H9 (cell line): Measurements from ENCODE around the gene KIF21B. TPM values are rescaled to one million over a fixed set of nuclear protein-coding genes. Genes with fewer than 3 reads are reported as not detected.

ENCODE experiments used
- DNase-seq: peaks from one replicate; pipeline ENCODE4 v3.0.0-alpha.2; 2017
- H2AFZ ChIP-seq: one replicate; pipeline ENCODE4 v1.6.1; 2013; ENCODE audit warnings: mild to moderate bottlenecking, low read length, control low read depth, moderate library complexity
- H2AK5ac ChIP-seq: 2 replicates; pipeline ENCODE4 v1.6.1; 2013; ENCODE audit warnings: low read length, control low read depth, mixed read lengths; ENCODE audit not compliant: insufficient read length
- H2BK120ac ChIP-seq: one replicate; pipeline ENCODE4 v1.6.1; 2013; ENCODE audit warnings: low read depth, mild to moderate bottlenecking, low read length, control low read depth, inconsistent platforms; ENCODE audit not compliant: poor library complexity, severe bottlenecking
- H2BK12ac ChIP-seq: 2 replicates; pipeline ENCODE4 v1.6.1; 2013; ENCODE audit warnings: low read length, control low read depth, mixed read lengths, low read depth; ENCODE audit not compliant: insufficient read length
- H2BK15ac ChIP-seq: 2 replicates; pipeline ENCODE4 v1.6.1; 2013; ENCODE audit warnings: low read depth, low read length, control low read depth
- H2BK20ac ChIP-seq: one replicate; pipeline ENCODE4 v1.6.1; 2013; ENCODE audit warnings: low read depth, mild to moderate bottlenecking, low read length, control low read depth, inconsistent platforms; ENCODE audit not compliant: poor library complexity, severe bottlenecking
- H2BK5ac ChIP-seq: 2 replicates; pipeline ENCODE4 v1.6.1; 2013; ENCODE audit warnings: low read length, control low read depth, mixed read lengths; ENCODE audit not compliant: insufficient read length
- H3K14ac ChIP-seq: 2 replicates; pipeline ENCODE4 v1.6.1; 2013; ENCODE audit warnings: low read length, control low read depth; ENCODE audit not compliant: insufficient read depth
- H3K18ac ChIP-seq: 2 replicates; pipeline ENCODE4 v1.6.1; 2013; ENCODE audit warnings: low read depth, mild to moderate bottlenecking, mixed read lengths, low read length, control low read depth; ENCODE audit not compliant: insufficient read length
- H3K23ac ChIP-seq: 2 replicates; pipeline ENCODE4 v1.6.1; 2013; ENCODE audit warnings: low read length, control low read depth, mixed read lengths, low read depth; ENCODE audit not compliant: insufficient read length
- H3K23me2 ChIP-seq: 2 replicates; pipeline ENCODE4 v1.6.1; 2013; ENCODE audit warnings: low read depth, mild to moderate bottlenecking, mixed read lengths, low read length, control low read depth; ENCODE audit not compliant: insufficient read length, poor library complexity, severe bottlenecking
- H3K27ac ChIP-seq: 2 replicates; pipeline ENCODE4 v1.5.1; 2013; ENCODE audit warnings: low read length, control low read depth, mixed read lengths, low read depth; ENCODE audit not compliant: insufficient read length
- H3K27me3 ChIP-seq: 2 replicates; pipeline ENCODE4 v1.6.1; 2013; ENCODE audit warnings: low read length, control low read depth, inconsistent platforms; ENCODE audit not compliant: insufficient read depth
- H3K4ac ChIP-seq: 2 replicates; pipeline ENCODE4 v1.6.1; 2013; ENCODE audit warnings: low read depth, mild to moderate bottlenecking, control low read depth, inconsistent platforms, low read length, moderate library complexity
- H3K4me1 ChIP-seq: 2 replicates; pipeline ENCODE4 v1.6.1; 2013; ENCODE audit warnings: low read length, control low read depth, inconsistent platforms; ENCODE audit not compliant: insufficient read depth
- H3K4me2 ChIP-seq: 2 replicates; pipeline ENCODE4 v1.6.1; 2013; ENCODE audit warnings: low read length, control low read depth, mixed read lengths; ENCODE audit not compliant: insufficient read length, insufficient read depth
- H3K56ac ChIP-seq: 2 replicates; pipeline ENCODE4 v1.6.1; 2013; ENCODE audit warnings: low read depth, mild to moderate bottlenecking, mixed read lengths, low read length, control low read depth; ENCODE audit not compliant: insufficient read length
- H3K79me1 ChIP-seq: 2 replicates; pipeline ENCODE4 v1.6.1; 2013; ENCODE audit warnings: low read depth, mild to moderate bottlenecking, moderate library complexity, low read length, control low read depth, inconsistent platforms; ENCODE audit not compliant: insufficient read depth, poor library complexity, severe bottlenecking
- H3K79me2 ChIP-seq: 2 replicates; pipeline ENCODE4 v1.6.1; 2013; ENCODE audit warnings: low read length, control low read depth, inconsistent platforms; ENCODE audit not compliant: insufficient read depth
- H3K9ac ChIP-seq: 2 replicates; pipeline ENCODE4 v1.6.1; 2013; ENCODE audit warnings: low read length, control low read depth, mixed read lengths; ENCODE audit not compliant: insufficient read length; ENCODE audit errors: extremely low read depth
- H3K9me3 ChIP-seq: one replicate; pipeline ENCODE4 v1.6.1; 2013; ENCODE audit warnings: low read depth, low read length, inconsistent platforms; ENCODE audit not compliant: control insufficient read depth
- H3T11ph ChIP-seq: one replicate; pipeline ENCODE4 v1.6.1; 2013; ENCODE audit warnings: mild to moderate bottlenecking, low read length, control low read depth, inconsistent platforms
- H4K20me1 ChIP-seq: one replicate; pipeline ENCODE4 v1.6.1; 2013; ENCODE audit not compliant: control insufficient read depth, insufficient read length, insufficient read depth
- H4K5ac ChIP-seq: 2 replicates; pipeline ENCODE4 v1.6.1; 2013; ENCODE audit warnings: low read depth, mild to moderate bottlenecking, mixed read lengths, low read length, control low read depth; ENCODE audit not compliant: insufficient read length
- H4K8ac ChIP-seq: replicated peaks from 2 replicates; pipeline ENCODE4 v1.6.1; 2013; ENCODE audit warnings: low read length, control low read depth, mixed read lengths, low read depth; ENCODE audit not compliant: insufficient read length
- H4K91ac ChIP-seq: 2 replicates; pipeline ENCODE4 v1.6.1; 2013; ENCODE audit warnings: low read depth, mild to moderate bottlenecking, moderate library complexity, mixed read lengths, low read length, control low read depth; ENCODE audit not compliant: insufficient read length
- H3K27ac Mint-ChIP-seq, 3 experiments: 2 replicates in 2 of 3; 3 replicates in 1 of 3; pipeline ENCODE4 v1.8.0; 2020 to 2021; ENCODE audit warnings: mixed read lengths in 3 of 3, mild to moderate bottlenecking in 1 of 3, moderate library complexity in 1 of 3
- H3K27me3 Mint-ChIP-seq: 2 replicates; pipeline ENCODE4 v1.8.0; 2021; ENCODE audit warnings: low read depth, mild to moderate bottlenecking, moderate library complexity, mixed read lengths
- H3K36me3 Mint-ChIP-seq, 3 experiments: 2 replicates in 2 of 3; 3 replicates in 1 of 3; pipeline ENCODE4 v1.8.0; 2020 to 2021; ENCODE audit warnings: low read depth in 3 of 3, mixed read lengths in 3 of 3; ENCODE audit not compliant: insufficient read depth in 1 of 3
- H3K4me1 Mint-ChIP-seq, 2 experiments: 2 replicates each; pipeline ENCODE4 v1.8.0; 2020; ENCODE audit warnings: mixed read lengths in 2 of 2
- H3K4me3 Mint-ChIP-seq, 2 experiments: 2 replicates in 1 of 2; 3 replicates in 1 of 2; pipeline ENCODE4 v1.8.0; 2020 to 2021; ENCODE audit warnings: mild to moderate bottlenecking in 2 of 2, mixed read lengths in 2 of 2, moderate library complexity in 1 of 2
- H3K9me3 Mint-ChIP-seq, 2 experiments: 2 replicates in 1 of 2; 3 replicates in 1 of 2; pipeline ENCODE4 v1.8.0; 2020; ENCODE audit warnings: mild to moderate bottlenecking in 2 of 2, mixed read lengths in 2 of 2, moderate library complexity in 1 of 2
- WGBS: extraction: QIAGEN DNeasy Blood & Tissue Kit; methylation state at CpG from one replicate; pipeline ENCODE4 v1.1.7; 2013; ENCODE audit warnings: missing lambda C conversion rate, low lambda C conversion rate, mixed read lengths; ENCODE audit not compliant: insufficient read length; ENCODE audit errors: extremely low coverage; 5-methylcytosine and 5-hydroxymethylcytosine counted together
- total RNA-seq: library from RNA; stranded (reverse); gene quantifications from 2 replicates; pipeline ENCODE4 v1.2.1, GENCODE V29; 2021
- TF ChIP-seq, protein P1 (sequence below): fragments of 200-600 bp; sonication (generic); conservative IDR thresholded peaks from 3 replicates; pipeline ENCODE4 v1.8.0; 2021; ENCODE audit warnings: antibody characterized with exemption, mild to moderate bottlenecking

The KIF21B gene
- total RNA-seq, 1 experiment from 2014 or later: 7.5 TPM

DNA sequence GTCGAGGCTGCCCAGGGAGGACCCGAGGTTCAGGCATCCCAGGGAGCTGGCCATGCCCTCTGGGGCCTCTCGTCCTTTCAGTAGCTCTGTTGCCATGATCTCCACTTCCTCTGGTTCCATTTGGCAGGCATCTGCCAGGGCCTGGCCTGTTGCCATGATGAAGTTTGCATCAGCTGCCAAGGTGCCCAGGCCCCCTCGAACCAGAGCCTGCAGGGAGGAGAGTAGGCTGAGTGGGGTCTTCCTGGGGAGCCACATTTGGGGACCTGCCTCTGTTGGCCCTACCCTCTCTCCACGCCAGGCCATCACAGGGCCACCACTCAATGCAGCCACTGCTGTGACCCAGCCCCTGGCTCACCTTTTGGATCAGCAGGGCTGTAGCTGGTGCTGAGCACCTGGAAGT lies 16.4 kb upstream of the KIF21B start:
- TF ChIP-seq, protein P1, sequence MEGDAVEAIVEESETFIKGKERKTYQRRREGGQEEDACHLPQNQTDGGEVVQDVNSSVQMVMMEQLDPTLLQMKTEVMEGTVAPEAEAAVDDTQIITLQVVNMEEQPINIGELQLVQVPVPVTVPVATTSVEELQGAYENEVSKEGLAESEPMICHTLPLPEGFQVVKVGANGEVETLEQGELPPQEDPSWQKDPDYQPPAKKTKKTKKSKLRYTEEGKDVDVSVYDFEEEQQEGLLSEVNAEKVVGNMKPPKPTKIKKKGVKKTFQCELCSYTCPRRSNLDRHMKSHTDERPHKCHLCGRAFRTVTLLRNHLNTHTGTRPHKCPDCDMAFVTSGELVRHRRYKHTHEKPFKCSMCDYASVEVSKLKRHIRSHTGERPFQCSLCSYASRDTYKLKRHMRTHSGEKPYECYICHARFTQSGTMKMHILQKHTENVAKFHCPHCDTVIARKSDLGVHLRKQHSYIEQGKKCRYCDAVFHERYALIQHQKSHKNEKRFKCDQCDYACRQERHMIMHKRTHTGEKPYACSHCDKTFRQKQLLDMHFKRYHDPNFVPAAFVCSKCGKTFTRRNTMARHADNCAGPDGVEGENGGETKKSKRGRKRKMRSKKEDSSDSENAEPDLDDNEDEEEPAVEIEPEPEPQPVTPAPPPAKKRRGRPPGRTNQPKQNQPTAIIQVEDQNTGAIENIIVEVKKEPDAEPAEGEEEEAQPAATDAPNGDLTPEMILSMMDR: no peak
- Histone ChIP-seq H2BK120ac (no peak overlapping the region), H3K56ac (no peak overlapping the region), H2AFZ (no peak overlapping the region), H4K5ac (no peak overlapping the region), H2BK5ac (no peak overlapping the region), H3K79me2 (no peaks in the 10 kb centered on the region), H3K23ac (no peak overlapping the region), H2AK5ac (no peak overlapping the region), H3K4me1 (no peaks in the 10 kb centered on the region), H3K4ac (no peak overlapping the region), H3K79me1 (no peaks in the 10 kb centered on the region), H3K27ac (no peak overlapping the region), H3K9ac (no peak overlapping the region), H3K4me2 (no peak overlapping the region), H2BK15ac (no peak overlapping the region), H3K9me3 (no peaks in the 10 kb centered on the region), H4K20me1 (no peaks in the 10 kb centered on the region), H3K27me3 (no peaks in the 10 kb centered on the region), H2BK20ac (no peak overlapping the region), H3K14ac (no peak overlapping the region), H3T11ph (no peak overlapping the region), H3K18ac (no peak overlapping the region), H4K8ac (no peak overlapping the region), H4K91ac (no peak overlapping the region), H2BK12ac (no peak overlapping the region), H3K23me2 (no peaks in the 10 kb centered on the region)
- H3K27me3 Mint-ChIP-seq: peaks cover 2% of the 10 kb centered on the region
- no peak overlapping the region for H3K4me3 Mint-ChIP-seq
- WGBS: no CpG with 5 or more reads among the region's 5 CpGs
- DNase-seq: no peak
- peaks cover 0 to 2% of the 10 kb centered on the region in 2 experiments; a peak in 2 of 4 replicates for H3K4me1 Mint-ChIP-seq
- no peaks in the 10 kb centered on the region for H3K36me3 Mint-ChIP-seq
- no peaks in the 10 kb centered on the region for H3K9me3 Mint-ChIP-seq
- no peak overlapping the region for H3K27ac Mint-ChIP-seq
